Mesenchymal stem cell (in vitro differentiated cells and primary cell): ENCODE data around the gene ETFB.
A peak's percentile ranks its signal among the peaks of the same experiment; 100 is the strongest.

Experiments
- DNase-seq: peaks from one replicate; pipeline ENCODE4 v3.0.0-alpha.2; 2013
- H2AFZ ChIP-seq: one replicate; pipeline ENCODE4 v1.6.1; 2013; ENCODE audit warnings: low read depth, mild to moderate bottlenecking, control low read depth, inconsistent platforms, low read length, moderate library complexity
- H2AK5ac ChIP-seq: 2 replicates; pipeline ENCODE4 v1.6.1; 2013; ENCODE audit warnings: low read length, moderate library complexity, mild to moderate bottlenecking, inconsistent platforms; ENCODE audit not compliant: severe bottlenecking
- H2BK120ac ChIP-seq: one replicate; pipeline ENCODE4 v1.6.1; 2013; ENCODE audit warnings: low read depth, mild to moderate bottlenecking, inconsistent platforms, low read length, moderate library complexity
- H2BK12ac ChIP-seq, 2 experiments: one replicate each; pipeline ENCODE4 v1.6.1; 2013; ENCODE audit warnings: inconsistent platforms in 2 of 2, low read length in 2 of 2, mild to moderate bottlenecking in 2 of 2, moderate library complexity in 2 of 2, control low read depth in 1 of 2
- H2BK15ac ChIP-seq: one replicate; pipeline ENCODE4 v1.6.1; 2013; ENCODE audit warnings: mild to moderate bottlenecking, low read depth, inconsistent platforms; ENCODE audit not compliant: poor library complexity, severe bottlenecking
- H2BK5ac ChIP-seq: 2 replicates; pipeline ENCODE4 v1.6.1; 2013; ENCODE audit warnings: low read depth, mild to moderate bottlenecking, low read length, control low read depth, inconsistent platforms; ENCODE audit not compliant: poor library complexity, severe bottlenecking
- H3K14ac ChIP-seq, 2 experiments: one replicate each; pipeline ENCODE4 v1.6.1; 2013; ENCODE audit warnings: inconsistent platforms in 2 of 2, low read length in 2 of 2, control low read depth in 1 of 2, mild to moderate bottlenecking in 1 of 2, moderate library complexity in 1 of 2
- H3K18ac ChIP-seq, 2 experiments: one replicate each; pipeline ENCODE4 v1.6.1; 2013; ENCODE audit warnings: inconsistent platforms in 2 of 2, low read length in 2 of 2, control low read depth in 1 of 2, low read depth in 1 of 2, mild to moderate bottlenecking in 1 of 2
- H3K23ac ChIP-seq, 2 experiments: one replicate each; pipeline ENCODE4 v1.6.1; 2013; ENCODE audit warnings: inconsistent platforms in 2 of 2, low read length in 2 of 2, mild to moderate bottlenecking in 2 of 2, moderate library complexity in 2 of 2, control low read depth in 1 of 2
- H3K27ac ChIP-seq: 2 replicates; pipeline ENCODE4 v1.5.1; 2013; ENCODE audit warnings: mild to moderate bottlenecking, moderate library complexity, low read length, control low read depth, inconsistent platforms; ENCODE audit not compliant: poor library complexity, severe bottlenecking
- H3K27me3 ChIP-seq, 2 experiments: 2 replicates each; pipeline versions ENCODE4 v1.6.1 to v1.7.0; 2013; ENCODE audit warnings: low read length in 2 of 2, mild to moderate bottlenecking in 2 of 2, moderate library complexity in 2 of 2, control low read depth in 1 of 2, inconsistent platforms in 1 of 2; ENCODE audit not compliant: control insufficient read depth in 1 of 2, insufficient read depth in 1 of 2
- H3K36me3 ChIP-seq, 2 experiments: 2 replicates each; pipeline versions ENCODE4 v1.6.1 to v1.7.0; 2013; ENCODE audit warnings: low read length in 2 of 2, control low read depth in 1 of 2, inconsistent platforms in 1 of 2, low read depth in 1 of 2, mild to moderate bottlenecking in 1 of 2; ENCODE audit not compliant: insufficient read depth in 2 of 2, control insufficient read depth in 1 of 2
- H3K4ac ChIP-seq, 2 experiments: one replicate each; pipeline ENCODE4 v1.6.1; 2013; ENCODE audit warnings: inconsistent platforms in 2 of 2, low read length in 2 of 2, mild to moderate bottlenecking in 2 of 2, moderate library complexity in 2 of 2, control low read depth in 1 of 2, low read depth in 1 of 2
- H3K4me1 ChIP-seq: 2 replicates; pipeline ENCODE4 v1.6.1; 2013; ENCODE audit warnings: low read depth, low read length, control low read depth; ENCODE audit not compliant: control insufficient read depth, insufficient read depth
- H3K4me2 ChIP-seq: 2 replicates; pipeline ENCODE4 v1.6.1; 2013; ENCODE audit warnings: low read length, mild to moderate bottlenecking, inconsistent platforms; ENCODE audit not compliant: poor library complexity, severe bottlenecking
- H3K4me3 ChIP-seq, 2 experiments: 2 replicates each; pipeline versions ENCODE4 v1.5.1 to v1.7.0; 2013; ENCODE audit warnings: low read length in 2 of 2, mild to moderate bottlenecking in 2 of 2, control low read depth in 1 of 2, low read depth in 1 of 2; ENCODE audit not compliant: insufficient read depth in 1 of 2
- H3K79me1 ChIP-seq: replicated peaks from 2 replicates; pipeline ENCODE4 v1.6.1; 2013; ENCODE audit warnings: mild to moderate bottlenecking, control low read depth, low read length, inconsistent platforms; ENCODE audit not compliant: poor library complexity, severe bottlenecking
- H3K9ac ChIP-seq: 2 replicates; pipeline ENCODE4 v1.7.0; 2013; ENCODE audit warnings: mild to moderate bottlenecking, low read length, moderate library complexity
- H3K9me3 ChIP-seq: 2 replicates; pipeline ENCODE4 v1.7.0; 2013; ENCODE audit warnings: mild to moderate bottlenecking, low read length; ENCODE audit not compliant: control insufficient read depth
- H4K8ac ChIP-seq: one replicate; pipeline ENCODE4 v1.6.1; 2013; ENCODE audit warnings: inconsistent platforms, mild to moderate bottlenecking, low read length, moderate library complexity
- H4K91ac ChIP-seq: one replicate; pipeline ENCODE4 v1.6.1; 2013; ENCODE audit warnings: mild to moderate bottlenecking, low read length, inconsistent platforms
- WGBS: methylation state at CpG from one replicate; pipeline ENCODE4 v1.1.7; 2013; ENCODE audit warnings: mixed read lengths; 5-methylcytosine and 5-hydroxymethylcytosine counted together

ETFB gene

DNA sequence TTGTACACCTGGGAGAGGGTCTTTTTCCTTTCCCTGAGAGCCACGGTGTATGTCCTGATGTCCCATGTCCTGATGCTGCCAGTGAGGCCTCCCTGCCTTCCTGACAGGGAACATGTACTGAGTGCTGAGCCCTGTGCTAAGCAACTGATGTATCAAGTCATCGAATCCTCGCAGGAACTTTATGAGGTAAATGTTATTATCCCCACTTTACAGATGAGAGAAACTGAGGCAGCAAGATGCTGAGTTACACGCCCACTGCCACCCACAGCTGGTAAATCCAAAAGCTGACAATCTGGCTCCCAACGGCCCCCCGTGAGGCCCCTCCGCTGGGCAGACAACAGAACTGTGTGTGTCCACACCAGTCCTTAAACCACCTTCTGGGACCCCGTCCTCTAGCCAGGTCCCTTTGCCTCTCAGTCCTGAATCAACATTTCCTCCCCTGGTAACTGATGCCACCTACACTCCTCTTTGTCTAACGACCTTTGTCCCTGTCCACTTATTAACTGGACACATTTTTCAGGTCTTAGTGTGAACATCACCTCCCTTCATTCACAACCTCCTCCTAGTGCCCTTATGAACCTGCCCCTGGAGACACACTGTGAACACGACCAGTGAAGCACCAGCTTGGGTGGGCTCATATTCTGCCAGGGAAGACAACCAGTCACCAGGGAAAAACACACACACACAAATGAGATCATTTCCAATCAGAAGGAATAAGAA lies 18.8 kb downstream of the ETFB start:
- Histone ChIP-seq H3K27me3 (no peaks in the 10 kb centered on the region), H2AK5ac (no peak overlapping the region), H3K4ac (no peak overlapping the region), H3K4me3 (no peak overlapping the region), H2BK5ac (no peak overlapping the region), H3K23ac (no peak overlapping the region), H2BK120ac (no peak overlapping the region), H3K4me2 (no peak overlapping the region), H3K18ac (no peak overlapping the region), H3K14ac (no peak overlapping the region), H2BK12ac (no peak overlapping the region), H4K91ac (no peak overlapping the region), H3K4me1 (no peaks in the 10 kb centered on the region), H2BK15ac (no peak overlapping the region), H3K27ac (no peak overlapping the region), H4K8ac (no peak overlapping the region), H3K79me1 (peaks cover 2% of the 10 kb centered on the region), H3K9me3 (no peaks in the 10 kb centered on the region), H3K9ac (no peak overlapping the region), H3K36me3 (peaks cover 51 to 73% of the 10 kb centered on the region in 2 experiments), H2AFZ (no peak overlapping the region)
- WGBS, result 86% methylated on average over 10 of the region's 10 CpGs
- DNase-seq, result no peak

DNA sequence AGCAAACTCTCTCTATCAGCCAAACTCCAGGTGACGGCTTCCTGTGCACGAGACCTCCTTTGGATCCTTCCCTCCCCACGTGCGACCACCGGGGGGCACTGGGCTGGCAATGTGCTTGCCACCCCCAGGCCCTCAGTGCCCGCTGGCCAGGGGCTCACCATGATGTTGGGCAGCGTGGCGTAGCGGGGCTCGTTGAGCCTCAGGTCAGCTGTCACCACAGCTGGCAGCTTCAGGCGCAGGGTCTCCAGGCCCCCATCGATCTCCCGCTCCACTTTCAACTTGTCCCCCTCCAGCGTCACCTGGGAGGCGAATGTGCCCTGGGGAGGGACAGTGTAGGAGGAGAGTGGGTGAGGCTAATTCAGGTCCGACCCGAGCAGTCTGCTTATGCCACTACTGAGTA lies 19.4 kb downstream of the ETFB start:
- no peak overlapping the region for H3K27ac ChIP-seq
- H2BK12ac ChIP-seq, result no peak overlapping the region
- H3K36me3 ChIP-seq, result peaks cover 44 to 67% of the 10 kb centered on the region in 2 experiments
- H4K91ac ChIP-seq, result no peak overlapping the region
- no peak for DNase-seq
- H2BK120ac ChIP-seq, result no peak overlapping the region
- H3K79me1 ChIP-seq, result peaks cover 2% of the 10 kb centered on the region
- H2AK5ac ChIP-seq, result no peak overlapping the region
- H4K8ac ChIP-seq, result no peak overlapping the region
- no peaks in the 10 kb centered on the region for H3K27me3 ChIP-seq
- H2BK15ac ChIP-seq, result no peak overlapping the region
- H3K9ac ChIP-seq, result no peak overlapping the region
- H3K9me3 ChIP-seq, result no peaks in the 10 kb centered on the region
- H3K4me3 ChIP-seq, result no peak overlapping the region
- H3K14ac ChIP-seq, result no peak overlapping the region
- H3K4ac ChIP-seq, result no peak overlapping the region
- H3K23ac ChIP-seq, result no peak overlapping the region
- no peak overlapping the region for H3K18ac ChIP-seq
- H3K4me1 ChIP-seq, result no peaks in the 10 kb centered on the region
- 91% methylated on average over 17 of the region's 17 CpGs for WGBS
- H3K4me2 ChIP-seq, result no peak overlapping the region
- no peak overlapping the region for H2AFZ ChIP-seq
- H2BK5ac ChIP-seq, result no peak overlapping the region

DNA sequence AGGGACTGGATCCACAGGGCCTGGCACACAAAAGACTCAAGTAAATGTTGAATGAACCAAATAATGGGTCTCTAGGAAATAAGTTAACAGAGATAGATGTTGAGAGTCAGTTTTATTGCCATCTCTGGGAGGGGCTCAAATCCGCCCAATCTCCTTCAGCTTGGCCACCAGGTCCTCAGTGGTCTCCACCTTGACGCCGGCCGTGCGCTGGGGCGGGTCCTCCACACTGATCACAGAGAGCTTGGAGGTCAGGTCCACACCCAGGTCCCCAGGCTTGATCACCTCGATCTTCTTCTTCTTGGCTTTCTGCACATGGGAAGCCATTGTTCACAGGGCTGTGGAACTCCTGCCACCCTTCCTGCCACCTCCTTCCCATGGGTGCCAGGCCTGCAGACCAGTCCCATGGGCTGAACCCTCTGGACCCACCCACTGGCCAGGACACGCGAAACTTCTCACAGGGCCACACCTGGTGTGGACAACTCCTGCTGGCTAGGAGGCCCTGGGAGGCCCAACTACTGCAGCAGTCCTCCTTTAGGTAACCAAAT lies 21.0 kb downstream of the ETFB start:
- Histone ChIP-seq H3K9ac (no peak overlapping the region), H2BK12ac (no peak overlapping the region), H2BK5ac (no peak overlapping the region), H3K23ac (no peak overlapping the region), H3K4me2 (no peak overlapping the region), H2AFZ (no peak overlapping the region), H3K9me3 (no peaks in the 10 kb centered on the region), H2BK120ac (no peak overlapping the region), H3K79me1 (peaks cover 2% of the 10 kb centered on the region), H3K4ac (no peak overlapping the region), H3K4me3 (no peak overlapping the region), H4K8ac (no peak overlapping the region), H3K27me3 (peaks cover 0 to 3% of the 10 kb centered on the region in 2 experiments), H3K18ac (no peak overlapping the region), H2AK5ac (no peak overlapping the region), H3K27ac (no peak overlapping the region), H4K91ac (no peak overlapping the region), H3K4me1 (peaks cover 7% of the 10 kb centered on the region), H2BK15ac (no peak overlapping the region), H3K14ac (no peak overlapping the region), H3K36me3 (peaks cover 34 to 54% of the 10 kb centered on the region in 2 experiments)
- WGBS, result 96% methylated on average over 9 of the region's 9 CpGs
- DNase-seq, result no peak

DNA sequence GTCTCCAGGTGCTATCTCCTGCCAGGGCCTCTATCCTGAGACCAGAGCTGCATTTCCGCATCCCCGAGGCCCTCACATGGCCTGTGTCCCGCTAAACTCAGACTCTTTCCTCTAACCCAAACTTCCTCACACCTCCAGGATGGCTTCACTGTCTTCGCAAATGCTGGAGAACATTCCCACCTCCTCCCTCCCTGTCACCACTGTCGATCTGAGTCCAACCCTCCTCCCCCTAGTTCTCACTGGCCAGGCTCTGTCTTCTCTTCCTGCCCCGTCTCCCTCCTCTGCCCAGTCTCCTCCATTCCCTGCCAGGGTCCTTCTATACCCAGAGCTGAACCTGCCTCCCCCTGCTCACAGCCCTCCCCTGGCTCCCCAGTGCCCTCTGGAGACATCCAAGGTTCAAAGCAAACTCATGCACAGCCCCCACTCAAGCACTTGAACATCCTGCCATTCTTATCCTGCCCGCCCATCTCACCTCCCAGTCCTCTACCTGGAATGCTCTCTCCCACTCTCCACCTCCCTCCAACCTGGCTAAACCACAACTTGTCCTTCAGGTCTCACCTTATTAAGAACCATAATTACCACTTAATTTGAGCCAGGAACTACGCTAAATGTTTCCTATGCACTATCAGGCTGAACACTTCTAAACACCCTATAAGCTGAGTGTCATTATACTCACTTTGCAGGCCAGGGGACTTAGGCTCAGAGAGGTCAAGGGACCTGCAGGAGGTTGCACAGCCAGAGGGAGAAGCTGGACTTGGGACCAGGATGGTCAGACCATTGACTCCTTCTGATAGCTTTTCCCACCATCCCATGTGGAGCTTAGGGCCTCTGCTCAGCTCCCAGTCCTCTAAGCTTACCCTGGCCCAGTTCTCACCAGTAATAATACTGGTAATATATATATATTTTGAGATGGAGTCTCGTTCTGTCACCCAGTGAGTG lies 23.3 kb downstream of the ETFB start:
- no peak overlapping the region for H2AK5ac ChIP-seq
- WGBS, result 59% methylated on average over 9 of the region's 9 CpGs

More for the DNA sequence above, 23.3 kb downstream of the ETFB start:
- no peak overlapping the region for H3K4me2 ChIP-seq
- no peak overlapping the region for H2AFZ ChIP-seq
- no peak overlapping the region for H2BK15ac ChIP-seq
- no peak overlapping the region for H3K9ac ChIP-seq
- H3K79me1 ChIP-seq, result no peaks in the 10 kb centered on the region
- no peak overlapping the region for H2BK5ac ChIP-seq
- no peak overlapping the region for H2BK120ac ChIP-seq
- H3K18ac ChIP-seq, result no peak overlapping the region
- no peaks in the 10 kb centered on the region for H3K9me3 ChIP-seq
- no peak overlapping the region for H3K23ac ChIP-seq
- no peak overlapping the region for H3K4me3 ChIP-seq
- peaks cover 14% of the 10 kb centered on the region for H3K4me1 ChIP-seq
- peak overlapping the region; percentile 45 for H4K91ac ChIP-seq
- peak overlapping the region; percentile 40 for H4K8ac ChIP-seq
- H3K27me3 ChIP-seq, result peaks cover 0 to 3% of the 10 kb centered on the region in 2 experiments
- H3K14ac ChIP-seq, result no peak overlapping the region
- peaks cover 29 to 33% of the 10 kb centered on the region in 2 experiments for H3K36me3 ChIP-seq
- no peak overlapping the region for H3K4ac ChIP-seq
- no peak for DNase-seq
- no peak overlapping the region for H3K27ac ChIP-seq
- no peak overlapping the region for H2BK12ac ChIP-seq
